H9 (cell line): ENCODE data around the gene UST. TPM values are rescaled to one million over a fixed set of nuclear protein-coding genes. Genes with fewer than 3 reads are reported as not detected.

ENCODE experiments used
- DNase-seq: peaks from one replicate; pipeline ENCODE4 v3.0.0-alpha.2; 2017
- H2AFZ ChIP-seq: one replicate; pipeline ENCODE4 v1.6.1; 2013; ENCODE audit warnings: mild to moderate bottlenecking, low read length, control low read depth, moderate library complexity
- H2AK5ac ChIP-seq: 2 replicates; pipeline ENCODE4 v1.6.1; 2013; ENCODE audit warnings: low read length, control low read depth, mixed read lengths; ENCODE audit not compliant: insufficient read length
- H2BK120ac ChIP-seq: one replicate; pipeline ENCODE4 v1.6.1; 2013; ENCODE audit warnings: low read depth, mild to moderate bottlenecking, low read length, control low read depth, inconsistent platforms; ENCODE audit not compliant: poor library complexity, severe bottlenecking
- H2BK12ac ChIP-seq: 2 replicates; pipeline ENCODE4 v1.6.1; 2013; ENCODE audit warnings: low read length, control low read depth, mixed read lengths, low read depth; ENCODE audit not compliant: insufficient read length
- H2BK15ac ChIP-seq: 2 replicates; pipeline ENCODE4 v1.6.1; 2013; ENCODE audit warnings: low read depth, low read length, control low read depth
- H2BK20ac ChIP-seq: one replicate; pipeline ENCODE4 v1.6.1; 2013; ENCODE audit warnings: low read depth, mild to moderate bottlenecking, low read length, control low read depth, inconsistent platforms; ENCODE audit not compliant: poor library complexity, severe bottlenecking
- H2BK5ac ChIP-seq: 2 replicates; pipeline ENCODE4 v1.6.1; 2013; ENCODE audit warnings: low read length, control low read depth, mixed read lengths; ENCODE audit not compliant: insufficient read length
- H3K14ac ChIP-seq: 2 replicates; pipeline ENCODE4 v1.6.1; 2013; ENCODE audit warnings: low read length, control low read depth; ENCODE audit not compliant: insufficient read depth
- H3K18ac ChIP-seq: 2 replicates; pipeline ENCODE4 v1.6.1; 2013; ENCODE audit warnings: low read depth, mild to moderate bottlenecking, mixed read lengths, low read length, control low read depth; ENCODE audit not compliant: insufficient read length
- H3K23ac ChIP-seq: 2 replicates; pipeline ENCODE4 v1.6.1; 2013; ENCODE audit warnings: low read length, control low read depth, mixed read lengths, low read depth; ENCODE audit not compliant: insufficient read length
- H3K23me2 ChIP-seq: 2 replicates; pipeline ENCODE4 v1.6.1; 2013; ENCODE audit warnings: low read depth, mild to moderate bottlenecking, mixed read lengths, low read length, control low read depth; ENCODE audit not compliant: insufficient read length, poor library complexity, severe bottlenecking
- H3K27ac ChIP-seq: 2 replicates; pipeline ENCODE4 v1.5.1; 2013; ENCODE audit warnings: low read length, control low read depth, mixed read lengths, low read depth; ENCODE audit not compliant: insufficient read length
- H3K27me3 ChIP-seq: 2 replicates; pipeline ENCODE4 v1.6.1; 2013; ENCODE audit warnings: low read length, control low read depth, inconsistent platforms; ENCODE audit not compliant: insufficient read depth
- H3K4ac ChIP-seq: 2 replicates; pipeline ENCODE4 v1.6.1; 2013; ENCODE audit warnings: low read depth, mild to moderate bottlenecking, control low read depth, inconsistent platforms, low read length, moderate library complexity
- H3K4me1 ChIP-seq: 2 replicates; pipeline ENCODE4 v1.6.1; 2013; ENCODE audit warnings: low read length, control low read depth, inconsistent platforms; ENCODE audit not compliant: insufficient read depth
- H3K4me2 ChIP-seq: 2 replicates; pipeline ENCODE4 v1.6.1; 2013; ENCODE audit warnings: low read length, control low read depth, mixed read lengths; ENCODE audit not compliant: insufficient read length, insufficient read depth
- H3K56ac ChIP-seq: 2 replicates; pipeline ENCODE4 v1.6.1; 2013; ENCODE audit warnings: low read depth, mild to moderate bottlenecking, mixed read lengths, low read length, control low read depth; ENCODE audit not compliant: insufficient read length
- H3K79me1 ChIP-seq: 2 replicates; pipeline ENCODE4 v1.6.1; 2013; ENCODE audit warnings: low read depth, mild to moderate bottlenecking, moderate library complexity, low read length, control low read depth, inconsistent platforms; ENCODE audit not compliant: insufficient read depth, poor library complexity, severe bottlenecking
- H3K79me2 ChIP-seq: 2 replicates; pipeline ENCODE4 v1.6.1; 2013; ENCODE audit warnings: low read length, control low read depth, inconsistent platforms; ENCODE audit not compliant: insufficient read depth
- H3K9ac ChIP-seq: 2 replicates; pipeline ENCODE4 v1.6.1; 2013; ENCODE audit warnings: low read length, control low read depth, mixed read lengths; ENCODE audit not compliant: insufficient read length; ENCODE audit errors: extremely low read depth
- H3K9me3 ChIP-seq: one replicate; pipeline ENCODE4 v1.6.1; 2013; ENCODE audit warnings: low read depth, low read length, inconsistent platforms; ENCODE audit not compliant: control insufficient read depth
- H3T11ph ChIP-seq: one replicate; pipeline ENCODE4 v1.6.1; 2013; ENCODE audit warnings: mild to moderate bottlenecking, low read length, control low read depth, inconsistent platforms
- H4K20me1 ChIP-seq: one replicate; pipeline ENCODE4 v1.6.1; 2013; ENCODE audit not compliant: control insufficient read depth, insufficient read length, insufficient read depth
- H4K5ac ChIP-seq: 2 replicates; pipeline ENCODE4 v1.6.1; 2013; ENCODE audit warnings: low read depth, mild to moderate bottlenecking, mixed read lengths, low read length, control low read depth; ENCODE audit not compliant: insufficient read length
- H4K8ac ChIP-seq: replicated peaks from 2 replicates; pipeline ENCODE4 v1.6.1; 2013; ENCODE audit warnings: low read length, control low read depth, mixed read lengths, low read depth; ENCODE audit not compliant: insufficient read length
- H4K91ac ChIP-seq: 2 replicates; pipeline ENCODE4 v1.6.1; 2013; ENCODE audit warnings: low read depth, mild to moderate bottlenecking, moderate library complexity, mixed read lengths, low read length, control low read depth; ENCODE audit not compliant: insufficient read length
- H3K27ac Mint-ChIP-seq, 3 experiments: 2 replicates in 2 of 3; 3 replicates in 1 of 3; pipeline ENCODE4 v1.8.0; 2020 to 2021; ENCODE audit warnings: mixed read lengths in 3 of 3, mild to moderate bottlenecking in 1 of 3, moderate library complexity in 1 of 3
- H3K27me3 Mint-ChIP-seq: 2 replicates; pipeline ENCODE4 v1.8.0; 2021; ENCODE audit warnings: low read depth, mild to moderate bottlenecking, moderate library complexity, mixed read lengths
- H3K36me3 Mint-ChIP-seq, 3 experiments: 2 replicates in 2 of 3; 3 replicates in 1 of 3; pipeline ENCODE4 v1.8.0; 2020 to 2021; ENCODE audit warnings: low read depth in 3 of 3, mixed read lengths in 3 of 3; ENCODE audit not compliant: insufficient read depth in 1 of 3
- H3K4me1 Mint-ChIP-seq, 2 experiments: 2 replicates each; pipeline ENCODE4 v1.8.0; 2020; ENCODE audit warnings: mixed read lengths in 2 of 2
- H3K4me3 Mint-ChIP-seq, 2 experiments: 2 replicates in 1 of 2; 3 replicates in 1 of 2; pipeline ENCODE4 v1.8.0; 2020 to 2021; ENCODE audit warnings: mild to moderate bottlenecking in 2 of 2, mixed read lengths in 2 of 2, moderate library complexity in 1 of 2
- H3K9me3 Mint-ChIP-seq, 2 experiments: 2 replicates in 1 of 2; 3 replicates in 1 of 2; pipeline ENCODE4 v1.8.0; 2020; ENCODE audit warnings: mild to moderate bottlenecking in 2 of 2, mixed read lengths in 2 of 2, moderate library complexity in 1 of 2
- WGBS: extraction: QIAGEN DNeasy Blood & Tissue Kit; methylation state at CpG from one replicate; pipeline ENCODE4 v1.1.7; 2013; ENCODE audit warnings: missing lambda C conversion rate, low lambda C conversion rate, mixed read lengths; ENCODE audit not compliant: insufficient read length; ENCODE audit errors: extremely low coverage; 5-methylcytosine and 5-hydroxymethylcytosine counted together
- total RNA-seq: library from RNA; stranded (reverse); gene quantifications from 2 replicates; pipeline ENCODE4 v1.2.1, GENCODE V29; 2021
- TF ChIP-seq, protein P1 (sequence below): fragments of 200-600 bp; sonication (generic); conservative IDR thresholded peaks from 3 replicates; pipeline ENCODE4 v1.8.0; 2021; ENCODE audit warnings: antibody characterized with exemption, mild to moderate bottlenecking

UST gene
- total RNA-seq, 1 experiment from 2014 or later: 14.4 TPM

- TF ChIP-seq, protein P1, sequence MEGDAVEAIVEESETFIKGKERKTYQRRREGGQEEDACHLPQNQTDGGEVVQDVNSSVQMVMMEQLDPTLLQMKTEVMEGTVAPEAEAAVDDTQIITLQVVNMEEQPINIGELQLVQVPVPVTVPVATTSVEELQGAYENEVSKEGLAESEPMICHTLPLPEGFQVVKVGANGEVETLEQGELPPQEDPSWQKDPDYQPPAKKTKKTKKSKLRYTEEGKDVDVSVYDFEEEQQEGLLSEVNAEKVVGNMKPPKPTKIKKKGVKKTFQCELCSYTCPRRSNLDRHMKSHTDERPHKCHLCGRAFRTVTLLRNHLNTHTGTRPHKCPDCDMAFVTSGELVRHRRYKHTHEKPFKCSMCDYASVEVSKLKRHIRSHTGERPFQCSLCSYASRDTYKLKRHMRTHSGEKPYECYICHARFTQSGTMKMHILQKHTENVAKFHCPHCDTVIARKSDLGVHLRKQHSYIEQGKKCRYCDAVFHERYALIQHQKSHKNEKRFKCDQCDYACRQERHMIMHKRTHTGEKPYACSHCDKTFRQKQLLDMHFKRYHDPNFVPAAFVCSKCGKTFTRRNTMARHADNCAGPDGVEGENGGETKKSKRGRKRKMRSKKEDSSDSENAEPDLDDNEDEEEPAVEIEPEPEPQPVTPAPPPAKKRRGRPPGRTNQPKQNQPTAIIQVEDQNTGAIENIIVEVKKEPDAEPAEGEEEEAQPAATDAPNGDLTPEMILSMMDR: no peak
- Histone ChIP-seq H3K18ac (peak overlapping the region; percentile 50), H3K79me1 (no peaks in the 10 kb centered on the region), H2BK5ac (no peak overlapping the region), H2BK12ac (no peak overlapping the region), H2BK15ac (peak overlapping the region; percentile 65; the same call in 1 of the 2 replicates), H3K4me2 (no peak overlapping the region), H3K56ac (no peak overlapping the region), H3T11ph (no peak overlapping the region), H2BK20ac (no peak overlapping the region), H2BK120ac (no peak overlapping the region), H3K14ac (no peak overlapping the region; the same call in 1 of the 2 replicates), H3K27ac (no peak overlapping the region), H3K9me3 (no peaks in the 10 kb centered on the region), H2AFZ (no peak overlapping the region), H3K27me3 (no peaks in the 10 kb centered on the region), H3K9ac (no peak overlapping the region), H3K4me1 (peaks cover 4% of the 10 kb centered on the region; the same call in 1 of the 2 replicates), H3K23me2 (no peaks in the 10 kb centered on the region), H3K4ac (no peak overlapping the region), H4K91ac (no peak overlapping the region), H3K23ac (no peak overlapping the region), H3K79me2 (no peaks in the 10 kb centered on the region), H4K20me1 (no peaks in the 10 kb centered on the region), H2AK5ac (no peak overlapping the region), H4K8ac (no peak overlapping the region), H4K5ac (no peak overlapping the region)
- Mint-ChIP-seq H3K4me3 (no peak overlapping the region), H3K27ac (0 out of 7 replicates have a peak overlapping the region, but pooled peaks of 1 of the 3 experiments have one; percentile 34), H3K4me1 (peaks cover 12 to 15% of the 10 kb centered on the region in 2 experiments), H3K9me3 (peaks cover 11 to 12% of the 10 kb centered on the region in 2 experiments; a peak in 4 of 5 replicates), H3K27me3 (no peaks in the 10 kb centered on the region), H3K36me3 (peaks cover 0 to 13% (median 0%) of the 10 kb centered on the region in 3 experiments; a peak in 4 of 7 replicates)
- no peak for DNase-seq
- WGBS: no CpG with 5 or more reads among the region's 3 CpGs
Observed at GRCh38 chr6:149093643-149094042, 346.8 kb downstream of the UST start.
